Left ventricle myocardium inferior (tissue), 1 donor: Measurements from ENCODE around the gene JAML. TPM values are rescaled to one million over a fixed set of nuclear protein-coding genes. Genes with fewer than 3 reads are reported as not detected.

ENCODE experiments used
- DNase-seq: peaks from one replicate; pipeline ENCODE4 v3.0.0-alpha.2; 2020
- H3K27ac ChIP-seq: fragments of 200-600 bp; replicated peaks from 2 replicates; pipeline ENCODE4 v1.8.0; 2021
- H3K27me3 ChIP-seq: fragments of 200-600 bp; 2 replicates; pipeline ENCODE4 v1.8.0; 2021; ENCODE audit warnings: low read depth
- H3K36me3 ChIP-seq: fragments of 200-600 bp; 2 replicates; pipeline ENCODE4 v1.8.0; 2021
- H3K4me1 ChIP-seq: fragments of 200-600 bp; 2 replicates; pipeline ENCODE4 v1.8.0; 2021
- H3K4me3 ChIP-seq: fragments of 200-600 bp; 2 replicates; pipeline ENCODE4 v1.8.0; 2021; ENCODE audit warnings: mild to moderate bottlenecking, moderate library complexity
- H3K9me3 ChIP-seq: fragments of 200-600 bp; replicated peaks from 2 replicates; pipeline ENCODE4 v1.8.0; 2021
- intact Hi-C: fragments of 100-400 bp; cut with micrococcal nuclease; formaldehyde crosslinking; loops from one replicate; pipeline ENCODE4 v1.11.0; 2022
- total RNA-seq: library from RNA; stranded (reverse); fragmentation: NEBNext Ultra II Directional; extraction: Animal tissue kit (Norgen Biotek cat#: 25700); gene quantifications from one replicate; pipeline ENCODE4 v1.2.1, GENCODE V29; 2021
- TF ChIP-seq, protein P1 (sequence below): fragments of 200-600 bp; IDR thresholded peaks from 2 replicates; pipeline ENCODE4 v1.8.0; 2021; ENCODE audit warnings: antibody characterized with exemption, mild to moderate bottlenecking, borderline replicate concordance
- donor health status: DM: no; HTN: yes; CAD: no; lungs with severe emphysema.

The JAML gene
- total RNA-seq, 1 donor from 2014 or later = 2.9 TPM

DNA sequence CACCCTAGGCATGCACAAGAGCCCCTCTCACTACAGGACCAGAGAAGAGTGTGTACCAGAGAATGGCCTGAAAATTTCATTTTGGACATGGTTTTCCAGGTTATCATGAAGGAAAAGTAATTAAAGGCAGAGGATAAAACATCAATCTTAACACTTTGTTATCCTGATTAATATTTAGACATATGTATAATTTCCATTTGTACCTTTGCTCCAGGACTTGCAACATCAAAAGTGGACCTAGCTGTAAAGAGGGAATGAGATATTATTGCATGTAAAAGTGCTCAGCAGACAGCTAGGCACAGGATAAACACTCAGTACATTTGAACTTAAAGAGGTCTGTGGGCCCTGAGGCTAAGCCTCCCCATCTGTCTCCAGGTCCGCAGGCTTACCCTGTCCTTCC lies 70.2 kb downstream of the JAML start:
- peaks cover 64% of the 10 kb centered on the region for H3K27me3 ChIP-seq
- no peaks in the 10 kb centered on the region for H3K36me3 ChIP-seq
- TF ChIP-seq, protein P1, sequence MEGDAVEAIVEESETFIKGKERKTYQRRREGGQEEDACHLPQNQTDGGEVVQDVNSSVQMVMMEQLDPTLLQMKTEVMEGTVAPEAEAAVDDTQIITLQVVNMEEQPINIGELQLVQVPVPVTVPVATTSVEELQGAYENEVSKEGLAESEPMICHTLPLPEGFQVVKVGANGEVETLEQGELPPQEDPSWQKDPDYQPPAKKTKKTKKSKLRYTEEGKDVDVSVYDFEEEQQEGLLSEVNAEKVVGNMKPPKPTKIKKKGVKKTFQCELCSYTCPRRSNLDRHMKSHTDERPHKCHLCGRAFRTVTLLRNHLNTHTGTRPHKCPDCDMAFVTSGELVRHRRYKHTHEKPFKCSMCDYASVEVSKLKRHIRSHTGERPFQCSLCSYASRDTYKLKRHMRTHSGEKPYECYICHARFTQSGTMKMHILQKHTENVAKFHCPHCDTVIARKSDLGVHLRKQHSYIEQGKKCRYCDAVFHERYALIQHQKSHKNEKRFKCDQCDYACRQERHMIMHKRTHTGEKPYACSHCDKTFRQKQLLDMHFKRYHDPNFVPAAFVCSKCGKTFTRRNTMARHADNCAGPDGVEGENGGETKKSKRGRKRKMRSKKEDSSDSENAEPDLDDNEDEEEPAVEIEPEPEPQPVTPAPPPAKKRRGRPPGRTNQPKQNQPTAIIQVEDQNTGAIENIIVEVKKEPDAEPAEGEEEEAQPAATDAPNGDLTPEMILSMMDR = no peak
- intact Hi-C loops = no loop called here
- H3K9me3 ChIP-seq = no peaks in the 10 kb centered on the region
- H3K27ac ChIP-seq = no peak overlapping the region
- H3K4me3 ChIP-seq = no peak overlapping the region
- no peak for DNase-seq
- peaks cover 35% of the 10 kb centered on the region for H3K4me1 ChIP-seq

DNA sequence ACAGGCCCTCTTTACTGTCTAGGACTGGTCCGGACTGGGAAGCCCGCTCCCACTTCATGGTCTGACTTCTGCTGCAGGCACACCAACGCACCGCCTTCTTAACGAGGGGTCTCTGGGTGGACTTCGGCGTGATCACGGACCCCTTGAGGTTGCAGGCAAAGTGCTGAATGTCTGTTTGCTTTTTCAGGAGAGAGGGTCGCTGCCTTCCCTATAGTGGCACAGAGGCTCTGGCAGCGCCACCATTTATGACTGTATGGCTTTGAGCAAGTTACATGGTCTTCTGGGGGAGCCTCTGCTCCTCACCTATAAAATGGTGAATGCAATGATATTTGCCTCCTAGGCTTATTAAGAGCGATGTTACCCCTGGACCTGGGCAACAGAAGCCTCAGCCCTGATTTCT lies 70.8 kb downstream of the JAML start:
- H3K4me3 ChIP-seq = no peak overlapping the region
- intact Hi-C loops = no loop called here

DNA sequence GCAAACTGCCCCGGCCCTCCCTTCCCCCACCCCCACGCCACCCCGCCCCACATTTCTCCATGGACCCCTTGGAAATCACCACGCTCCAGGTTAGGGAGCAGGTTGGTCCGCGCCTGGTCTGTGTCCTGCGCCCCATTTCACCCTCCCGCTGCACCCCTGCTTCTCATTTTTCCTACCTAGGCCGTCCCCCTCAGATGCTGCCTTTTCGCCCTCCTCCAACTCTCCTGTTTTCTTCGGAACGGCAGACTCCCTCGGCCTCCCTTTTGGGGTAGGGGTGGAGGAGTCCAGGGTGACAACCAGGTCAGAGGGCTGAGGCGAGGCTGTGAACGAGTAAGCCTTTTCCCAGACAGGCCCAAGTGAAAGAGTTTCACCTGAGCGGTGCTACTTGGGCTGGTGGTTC lies 71.3 kb downstream of the JAML start:
- TF ChIP-seq, protein P1 = no peak
- no peak overlapping the region for H3K27ac ChIP-seq
- H3K4me1 ChIP-seq = peaks cover 46% of the 10 kb centered on the region
- no peak for DNase-seq
- H3K9me3 ChIP-seq = no peaks in the 10 kb centered on the region
- intact Hi-C loops = no loop called here
- H3K4me3 ChIP-seq = peak overlapping the region; percentile 75
- no peaks in the 10 kb centered on the region for H3K36me3 ChIP-seq
- H3K27me3 ChIP-seq = peaks cover 64% of the 10 kb centered on the region

More for the DNA sequence above, 70.8 kb downstream of the JAML start:
- H3K36me3 ChIP-seq = no peaks in the 10 kb centered on the region
- peaks cover 64% of the 10 kb centered on the region for H3K27me3 ChIP-seq
- TF ChIP-seq, protein P1 = no peak
- no peak for DNase-seq
- no peaks in the 10 kb centered on the region for H3K9me3 ChIP-seq
- H3K4me1 ChIP-seq = peaks cover 42% of the 10 kb centered on the region
- no peak overlapping the region for H3K27ac ChIP-seq

DNA sequence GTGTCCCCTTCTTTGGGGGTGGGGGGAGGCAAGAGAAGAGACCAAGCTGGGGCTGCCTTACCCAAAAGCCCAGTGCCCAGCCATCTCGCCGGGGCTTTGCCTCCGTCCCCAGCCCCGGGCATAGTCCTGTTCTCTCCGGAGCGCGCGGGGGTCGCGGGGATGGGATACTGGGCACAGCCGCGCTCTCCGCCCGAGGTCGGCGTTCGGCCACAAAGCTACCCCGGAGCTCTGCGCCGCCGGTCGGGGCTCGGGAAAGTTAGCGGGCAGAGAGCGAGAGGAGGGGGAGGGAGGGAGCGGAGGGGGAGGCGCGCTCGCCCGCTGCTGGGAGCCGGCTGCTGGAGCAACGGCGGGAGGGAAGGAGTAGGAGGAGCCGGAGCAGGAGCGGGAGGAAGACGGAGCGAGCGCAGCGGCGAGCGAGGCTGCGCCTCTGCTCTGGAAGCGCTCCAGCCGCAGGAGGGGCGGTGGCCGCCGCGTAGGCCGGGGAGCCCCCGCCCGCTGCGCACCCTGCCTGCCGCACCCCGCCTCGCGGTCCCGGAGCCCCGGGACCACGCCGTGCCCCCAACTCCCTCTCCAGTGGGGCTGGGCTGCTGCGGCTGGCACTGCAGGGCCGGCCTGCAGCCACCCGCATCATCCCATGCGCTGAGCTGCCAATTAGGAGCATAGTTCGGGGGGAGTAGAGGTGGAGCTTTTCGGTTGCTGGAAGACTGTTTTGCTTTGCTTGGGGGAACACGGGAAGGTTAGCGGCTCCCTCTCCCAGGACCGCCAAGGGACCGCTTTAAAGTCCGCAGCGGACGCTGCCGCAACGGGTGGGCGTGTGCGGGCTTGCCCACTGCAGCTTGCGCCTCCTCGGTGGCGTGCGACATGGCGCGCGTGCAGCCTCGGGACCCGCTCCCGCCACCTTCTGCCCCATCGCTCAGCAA lies 72.0 kb downstream of the JAML start, which contains the start of gene SCN4B:
TSS of gene SCN4B (minus strand) at position 272 of the 920 bp plus-strand sequence. CDS start at position 122, 150 bp downstream.
- intact Hi-C loops = no loop called here
- Histone ChIP-seq H3K4me1 (peaks cover 46% of the 10 kb centered on the region), H3K27me3 (peaks cover 64% of the 10 kb centered on the region), H3K27ac (peak within 1 kb of the TSS; percentile 71), H3K9me3 (no peaks in the 10 kb centered on the region), H3K4me3 (peak within 1 kb of the TSS; percentile 75), H3K36me3 (no peaks in the 10 kb centered on the region)
- peak; percentile 76 for DNase-seq
- TF ChIP-seq, protein P1 = no peak

DNA sequence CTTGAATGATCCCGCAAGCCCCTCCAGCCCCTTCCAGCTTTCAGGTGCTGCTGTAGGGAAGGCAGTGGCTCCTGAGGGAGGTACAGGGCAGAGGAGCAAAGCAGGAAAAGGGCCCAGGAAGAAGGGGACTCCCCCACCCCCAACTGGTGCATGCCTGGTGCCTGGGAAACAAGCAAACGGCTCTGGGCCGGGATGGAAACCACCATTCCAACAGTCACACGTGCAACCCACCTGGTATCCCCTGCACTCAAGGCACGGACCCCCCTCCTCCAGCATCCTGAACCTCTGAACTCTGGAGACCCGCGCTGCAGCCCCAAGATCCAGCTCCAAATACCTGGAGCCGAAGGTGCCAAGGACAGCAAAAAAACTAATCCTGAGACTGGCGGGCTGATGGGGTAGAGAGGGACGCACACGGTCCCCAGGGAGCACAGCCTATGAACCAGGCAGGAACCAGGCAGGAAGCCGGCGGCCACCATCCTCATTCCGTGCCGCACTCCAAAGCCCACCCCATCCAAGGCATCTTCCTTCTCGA lies 72.7 kb downstream of the JAML start:
- DNase-seq = no peak

More for the DNA sequence above, 72.7 kb downstream of the JAML start:
- TF ChIP-seq, protein P1 = no peak
- peaks cover 60% of the 10 kb centered on the region for H3K27me3 ChIP-seq
- peak overlapping the region; percentile 71 for H3K27ac ChIP-seq
- H3K4me3 ChIP-seq = peak overlapping the region; percentile 75
- H3K9me3 ChIP-seq = no peaks in the 10 kb centered on the region
- H3K36me3 ChIP-seq = no peaks in the 10 kb centered on the region
- H3K4me1 ChIP-seq = peaks cover 44% of the 10 kb centered on the region
- intact Hi-C loops = no loop called here
